H1 (cell line): Measurements from ENCODE around the gene RIN1. TPM values are rescaled to one million over a fixed set of nuclear protein-coding genes. Genes with fewer than 3 reads are reported as not detected.

ENCODE experiments used
- CTCF ChIA-PET: fragments of 300-600 bp; sonication (Branson Sonifier 250); formaldehyde crosslinking; loops from one replicate; lab custom pipeline; 2021; ENCODE audit not compliant: partially characterized antibody; lab: Charles Lee
- POLR2A ChIA-PET: fragments of 300-600 bp; sonication (Branson Sonifier 250); formaldehyde crosslinking; loops from one replicate; lab custom pipeline; 2021; ENCODE audit warnings: inconsistent platforms; ENCODE audit not compliant: partially characterized antibody; lab: Charles Lee
- DNase-seq, 2 experiments: peaks; one replicate each; pipeline versions ENCODE4 v3.0.0 to v3.0.0-alpha.2; 2010 to 2022; ENCODE audit warnings: low spot score in 2 of 2, low read depth in 1 of 2, mixed read lengths in 1 of 2
- FAIRE-seq: peaks from 2 replicates; lab custom pipeline; 2011; peaks lifted over from hg19 to GRCh38; lab: Jason Lieb, UNC
- H2AFZ ChIP-seq: 2 replicates; pipeline ENCODE4 v1.8.1; 2012; ENCODE audit warnings: low read length, inconsistent platforms
- H2AK5ac ChIP-seq: 2 replicates; pipeline ENCODE4 v1.6.1; 2013; ENCODE audit warnings: low read depth, low read length
- H2BK120ac ChIP-seq: replicated peaks from 2 replicates; pipeline ENCODE3; 2013; ENCODE audit warnings: low read depth, low read length, inconsistent platforms
- H2BK12ac ChIP-seq: 2 replicates; pipeline ENCODE4 v1.6.1; 2013; ENCODE audit warnings: low read depth, low read length
- H2BK15ac ChIP-seq: 2 replicates; pipeline ENCODE4 v1.6.1; 2013; ENCODE audit warnings: low read length
- H2BK20ac ChIP-seq: 2 replicates; pipeline ENCODE4 v1.6.1; 2013; ENCODE audit warnings: low read length
- H2BK5ac ChIP-seq: 2 replicates; pipeline ENCODE4 v1.6.1; 2013; ENCODE audit warnings: low read depth, low read length
- H3K14ac ChIP-seq: 2 replicates; pipeline ENCODE4 v1.6.1; 2013; ENCODE audit warnings: inconsistent platforms; ENCODE audit not compliant: insufficient read length
- H3K18ac ChIP-seq: 2 replicates; pipeline ENCODE4 v1.6.1; 2013; ENCODE audit warnings: low read length; ENCODE audit errors: extremely low read depth
- H3K23ac ChIP-seq: 2 replicates; pipeline ENCODE4 v1.6.1; 2013; ENCODE audit warnings: inconsistent platforms; ENCODE audit not compliant: insufficient read length
- H3K23me2 ChIP-seq: 2 replicates; pipeline ENCODE4 v1.6.1; 2013; ENCODE audit warnings: low read depth, low read length
- H3K27ac ChIP-seq: 2 replicates; pipeline ENCODE4 v1.6.1; 2011; ENCODE audit warnings: low read depth, low read length, inconsistent platforms
- H3K27me3 ChIP-seq, 4 experiments: replicated peaks in 1 of 4; 1 replicate in 1 of 4; 2 replicates in 3 of 4; pipeline versions ENCODE4 v1.6.1 to v1.8.1; 2011 to 2013; ENCODE audit warnings: low read length in 3 of 4, mild to moderate bottlenecking in 3 of 4, inconsistent platforms in 2 of 4, mixed read lengths in 2 of 4, moderate library complexity in 1 of 4; ENCODE audit not compliant: control insufficient read depth in 3 of 4, insufficient read depth in 3 of 4; ENCODE audit errors: extremely low read depth in 1 of 4
- H3K36me3 ChIP-seq, 4 experiments: 2 replicates each; pipeline versions ENCODE4 v1.6.1 to v1.8.1; 2011 to 2013; ENCODE audit warnings: mild to moderate bottlenecking in 4 of 4, low read length in 3 of 4, moderate library complexity in 2 of 4, control low read depth in 1 of 4, inconsistent platforms in 1 of 4; ENCODE audit not compliant: insufficient read depth in 4 of 4, control insufficient read depth in 2 of 4
- H3K4ac ChIP-seq: replicated peaks from 2 replicates; pipeline ENCODE3; 2013; ENCODE audit warnings: low read length, low read depth, mixed read lengths, inconsistent platforms; ENCODE audit not compliant: insufficient read length
- H3K4me1 ChIP-seq, 4 experiments: replicated peaks in 1 of 4; 1 replicate in 1 of 4; 2 replicates in 3 of 4; pipeline versions ENCODE4 v1.6.1 to v1.8.1; 2011 to 2013; ENCODE audit warnings: low read length in 3 of 4, inconsistent platforms in 2 of 4, mixed read lengths in 1 of 4; ENCODE audit not compliant: insufficient read depth in 4 of 4, control insufficient read depth in 3 of 4
- H3K4me2 ChIP-seq, 2 experiments: 2 replicates each; pipeline versions ENCODE4 v1.6.1 to v1.8.1; 2011 to 2013; ENCODE audit warnings: low read depth in 2 of 2, low read length in 2 of 2, control low read depth in 1 of 2, inconsistent platforms in 1 of 2, mild to moderate bottlenecking in 1 of 2; ENCODE audit not compliant: insufficient read depth in 1 of 2
- H3K4me3 ChIP-seq, 4 experiments: fragments of 200-600, 300-600 bp in 1 of 4; sonication (generic), shearing (Covaris generic), sonication (Bioruptor Twin) in 1 of 4; 2 replicates each; pipeline versions ENCODE4 v1.5.1 to v1.8.1; 2011 to 2016; ENCODE audit warnings: low read length in 4 of 4, low read depth in 3 of 4, control low read depth in 2 of 4, inconsistent platforms in 2 of 4, mild to moderate bottlenecking in 2 of 4, mixed read lengths in 1 of 4, moderate library complexity in 1 of 4; ENCODE audit not compliant: insufficient read depth in 2 of 4; ENCODE audit errors: extremely low read depth in 1 of 4
- H3K56ac ChIP-seq: replicated peaks from 2 replicates; pipeline ENCODE3; 2013; ENCODE audit warnings: low read depth, mild to moderate bottlenecking, mixed read lengths, low read length, inconsistent platforms; ENCODE audit not compliant: insufficient read length
- H3K79me1 ChIP-seq: 2 replicates; pipeline ENCODE4 v1.6.1; 2013; ENCODE audit warnings: low read depth, low read length, control low read depth
- H3K79me2 ChIP-seq, 2 experiments: 2 replicates each; pipeline versions ENCODE4 v1.6.1 to v1.8.1; 2012 to 2013; ENCODE audit warnings: low read length in 2 of 2, mild to moderate bottlenecking in 2 of 2, inconsistent platforms in 1 of 2; ENCODE audit not compliant: insufficient read depth in 2 of 2, control insufficient read depth in 1 of 2
- H3K9ac ChIP-seq, 4 experiments: replicated peaks in 1 of 4; 1 replicate in 1 of 4; 2 replicates in 3 of 4; pipeline versions ENCODE4 v1.6.1 to v1.8.1; 2011 to 2013; ENCODE audit warnings: low read depth in 3 of 4, low read length in 3 of 4, control low read depth in 2 of 4, mild to moderate bottlenecking in 2 of 4, moderate library complexity in 2 of 4, inconsistent platforms in 1 of 4; ENCODE audit errors: extremely low read depth in 1 of 4
- H3K9me3 ChIP-seq, 2 experiments: 2 replicates each; pipeline versions ENCODE4 v1.6.1 to v1.8.1; 2012 to 2013; ENCODE audit warnings: mild to moderate bottlenecking in 2 of 2, moderate library complexity in 2 of 2, control low read depth in 1 of 2, inconsistent platforms in 1 of 2, low read depth in 1 of 2, low read length in 1 of 2, mixed read lengths in 1 of 2; ENCODE audit not compliant: insufficient read depth in 2 of 2
- H4K20me1 ChIP-seq, 2 experiments: replicated peaks in 1 of 2; 2 replicates each; pipeline versions ENCODE3 to v1.8.1; 2011 to 2013; ENCODE audit warnings: inconsistent platforms in 2 of 2, low read length in 2 of 2, mild to moderate bottlenecking in 1 of 2; ENCODE audit not compliant: insufficient read depth in 2 of 2, control insufficient read depth in 1 of 2
- H4K5ac ChIP-seq: 2 replicates; pipeline ENCODE4 v1.6.1; 2013; ENCODE audit warnings: low read length, low read depth, mixed read lengths, inconsistent platforms; ENCODE audit not compliant: insufficient read length
- H4K8ac ChIP-seq: 2 replicates; pipeline ENCODE4 v1.8.0; 2013; ENCODE audit warnings: mild to moderate bottlenecking, moderate library complexity, low read length, inconsistent platforms; ENCODE audit not compliant: insufficient read depth; ENCODE audit errors: extremely low read depth
- H4K91ac ChIP-seq: replicated peaks from 2 replicates; pipeline ENCODE3; 2013; ENCODE audit warnings: low read length, mixed read lengths, inconsistent platforms; ENCODE audit not compliant: insufficient read length
- CREB1 ChIP-seq: IDR thresholded peaks from 2 replicates; pipeline ENCODE4 v1.6.1; 2012; ENCODE audit warnings: inconsistent platforms
- E2F6 ChIP-seq: IDR thresholded peaks from 2 replicates; pipeline ENCODE4 v1.6.1; 2012; ENCODE audit warnings: inconsistent platforms
- HDAC2 ChIP-seq, 2 experiments: fragments of 300-600 bp in 1 of 2; sonication (generic) in 1 of 2; IDR thresholded peaks; 2 replicates each; pipeline ENCODE4 v1.6.1; 2011 to 2012; ENCODE audit warnings: low read depth in 2 of 2, low read length in 2 of 2, mild to moderate bottlenecking in 2 of 2, moderate library complexity in 2 of 2, borderline replicate concordance in 1 of 2, inconsistent platforms in 1 of 2
- KDM1A ChIP-seq: fragments of 200-600, 300-600 bp; sonication (generic); IDR thresholded peaks from 2 replicates; pipeline ENCODE4 v1.7.1; 2016; ENCODE audit warnings: mild to moderate bottlenecking, low read length, borderline replicate concordance
- SIN3A ChIP-seq, 2 experiments: IDR thresholded peaks in 1 of 2; conservative IDR thresholded peaks in 1 of 2; 2 replicates each; pipeline ENCODE4 v1.6.1; 2011 to 2012; ENCODE audit warnings: low read length in 2 of 2, improper control_type of control experiment in 1 of 2, low read depth in 1 of 2, mild to moderate bottlenecking in 1 of 2
- SP1 ChIP-seq: IDR thresholded peaks from 2 replicates; pipeline ENCODE4 v1.6.1; 2011; ENCODE audit warnings: low read depth, low read length
- SRF ChIP-seq: IDR thresholded peaks from 2 replicates; pipeline ENCODE4 v1.6.1; 2011; ENCODE audit warnings: mild to moderate bottlenecking, low read depth, low read length, moderate library complexity
- TAF1 ChIP-seq: IDR thresholded peaks from 2 replicates; pipeline ENCODE4 v1.6.1; 2011; ENCODE audit warnings: mild to moderate bottlenecking, low read depth, low read length
- WGBS, 2 experiments: shearing (Covaris generic) in 1 of 2; methylation state at CpG; one replicate each; pipeline versions ENCODE4 v1.1.6 to v1.1.7; 2013 to 2015; ENCODE audit warnings: low lambda C conversion rate in 2 of 2, mixed read lengths in 2 of 2, inconsistent platforms in 1 of 2, low coverage in 1 of 2, missing lambda C conversion rate in 1 of 2; ENCODE audit not compliant: insufficient replicate concordance in 2 of 2, insufficient coverage in 1 of 2, insufficient read length in 1 of 2; ENCODE audit errors: extremely low coverage in 1 of 2, missing lambda C conversion rate in 1 of 2; 5-methylcytosine and 5-hydroxymethylcytosine counted together
- polyA plus RNA-seq, 7 experiments: library from polyadenylated mRNA; depleted of rRNA in 3 of 7; stranded (reverse) in 5 of 7; unstranded in 2 of 7; fragments of >200 nt in 5 of 7; fragments of 200-250 nt in 2 of 7; gene quantifications; 1 replicate in 5 of 7; 2 replicates in 1 of 7; 4 replicates in 1 of 7; pipeline versions ENCODE4 v1.2.1 to v1.2.3, GENCODE V29; 2011 to 2013; ENCODE audit warnings: missing spikeins in 2 of 7, mixed read lengths in 2 of 7
- total RNA-seq: library from RNA; stranded (reverse); fragmentation: NEBNext Ultra II Directional; extraction: Animal tissue kit (Norgen Biotek cat#: 25700); gene quantifications from 2 replicates; pipeline ENCODE4 v1.2.1, GENCODE V29; 2021
- TF ChIP-seq, protein P1 (sequence below): IDR thresholded peaks from 2 replicates; pipeline ENCODE4 v1.6.1; 2012; ENCODE audit warnings: inconsistent platforms

Gene RIN1
- total and polyA plus RNA-seq, 2 of the 8 experiments (the other 6 are each of a cell fraction or from before 2014, with no cell fraction given), result 2.5 to 5.4 TPM

- peak overlapping the region in 1 of 4 experiments; percentile 40; a peak in 1 of 8 replicates for H3K4me3 ChIP-seq
- peak overlapping the region; percentile 85; the same call in 1 of the 2 replicates for H2BK5ac ChIP-seq
- FAIRE-seq (no peak), DNase-seq (no peak)
- no peaks in the 10 kb centered on the region for H3K9me3 ChIP-seq
- peak overlapping the region; percentile 72 for H3K18ac ChIP-seq
- H3K23me2 ChIP-seq, result peaks cover 5% of the 10 kb centered on the region
- peak overlapping the region; percentile 32; the same call in 1 of the 2 replicates for H3K27ac ChIP-seq
- peak overlapping the region; percentile 77 for H2BK20ac ChIP-seq
- peak overlapping the region; percentile 89; the same call in 1 of the 2 replicates for H2AK5ac ChIP-seq
- peaks cover 0 to 5% (median 0%) of the 10 kb centered on the region in 4 experiments; a peak in 3 of 7 replicates for H3K27me3 ChIP-seq
- peak overlapping the region; percentile 98 for H2BK12ac ChIP-seq
- H3K23ac ChIP-seq, result no peak overlapping the region
- peak overlapping the region; percentile 33 for H4K5ac ChIP-seq
- peak overlapping the region; percentile 93; the same call in 1 of the 2 replicates for H2BK15ac ChIP-seq
- H3K56ac ChIP-seq, result peak overlapping the region; percentile 7
- no peak overlapping the region for H3K14ac ChIP-seq
- H3K36me3 ChIP-seq, result no peaks in the 10 kb centered on the region
- H4K8ac ChIP-seq, result peak overlapping the region; percentile 38; the same call in 1 of the 2 replicates
- POLR2A ChIA-PET, result interaction anchor here (0.8 to 3.5 kb wide), 16 partner anchors 9 to 121 kb away, joined by 3 to 19 read pairs (median 5); partner anchors contain the start of genes BRMS1, MRPL11, RIN1 and YIF1A
- no peaks in the 10 kb centered on the region for H3K79me2 ChIP-seq
- H3K4ac ChIP-seq, result peak overlapping the region; percentile 95
- H2AFZ ChIP-seq, result peak overlapping the region; percentile 51; the same call in 1 of the 2 replicates
- peak overlapping the region; percentile 43 to 69 for H3K4me2 ChIP-seq
- peak overlapping the region; percentile 49 for H2BK120ac ChIP-seq
- WGBS, 2 experiments, result 54% methylated on average over 13 of the region's 16 CpGs; no CpG with 5 or more reads in 1 of the 2 experiments
- H4K20me1 ChIP-seq, result no peaks in the 10 kb centered on the region
- peaks cover 9 to 28% (median 19%) of the 10 kb centered on the region in 4 experiments for H3K4me1 ChIP-seq
- H4K91ac ChIP-seq, result peak overlapping the region; percentile 98
- H3K9ac ChIP-seq, result peak overlapping the region in 2 of 4 experiments; percentile 19 to 39; a peak in 3 of 7 replicates
- no peaks in the 10 kb centered on the region for H3K79me1 ChIP-seq
- CTCF ChIA-PET, result interaction anchor here (0.6 to 11.7 kb wide), 16 partner anchors 9 to 1295 kb away, joined by 3 to 242 read pairs (median 4); partner anchors contain the start of gene RIN1
- TF ChIP-seq, protein P1, sequence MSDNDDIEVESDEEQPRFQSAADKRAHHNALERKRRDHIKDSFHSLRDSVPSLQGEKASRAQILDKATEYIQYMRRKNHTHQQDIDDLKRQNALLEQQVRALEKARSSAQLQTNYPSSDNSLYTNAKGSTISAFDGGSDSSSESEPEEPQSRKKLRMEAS, result peak; percentile 91
- TF ChIP-seq CREB1 (peak; percentile 11; the same call in 1 of the 2 replicates), E2F6 (peak; percentile 97), KDM1A (no peak), HDAC2 (IDR thresholded peaks at IDR 0.05; ENCODE audit: borderline replicate concordance in 1 of 2, low read depth in 2 of 2, low read length in 2 of 2) (no peak), SP1 (0 out of 2 replicates have a peak, but pooled peaks have one; percentile 14), TAF1 (0 out of 2 replicates have a peak, but pooled peaks have one; percentile 19), SRF (peak; percentile 66; the same call in 1 of the 2 replicates), SIN3A (conservative IDR thresholded peaks at IDR 0.05 in 1 of 2, IDR thresholded peaks at IDR 0.05 in 1 of 2; ENCODE audit: low read depth in 1 of 2, low read length in 2 of 2) (no peak)
Observed at GRCh38 chr11:66317723-66318599, 18.3 kb downstream of the RIN1 start.
